ENCODE results near the gene DAPP1. TPM values are rescaled to one million over a fixed set of nuclear protein-coding genes. Genes with fewer than 3 reads are reported as not detected.

DAPP1 gene
- total RNA-seq, 6 donors from 2014 or later = 5.6 to 14.5 (median 10.6) TPM

DNA sequence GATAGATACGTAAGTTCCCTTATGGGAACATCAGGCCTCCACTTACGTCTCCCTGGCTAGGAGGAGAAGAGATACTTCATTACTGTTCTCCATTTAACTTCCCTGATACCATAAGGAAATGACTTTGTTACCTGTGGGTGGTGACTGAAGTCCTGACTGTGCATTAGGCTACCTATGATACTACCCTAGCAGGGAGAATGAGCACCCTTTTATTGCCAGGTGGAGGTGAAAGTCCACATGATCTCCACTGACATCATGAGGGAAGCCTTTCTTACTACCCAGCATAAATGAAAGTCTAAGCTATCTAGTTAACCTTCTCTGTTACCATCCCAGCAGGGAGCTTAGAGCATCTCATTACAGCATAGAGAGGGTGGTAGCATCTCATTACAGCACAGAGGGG lies 102.0 kb downstream of the DAPP1 start:
- Histone ChIP-seq H3K4me1 (no peaks in the 10 kb centered on the region), H3K36me3 (peaks cover 0 to 64% (median 8%) of the 10 kb centered on the region in 4 donors), H3K27ac (no peak overlapping the region), H3K4me3 (no peak overlapping the region), H3K27me3 (no peaks in the 10 kb centered on the region), H3K9me3 (no peaks in the 10 kb centered on the region)
- DNase-seq (no peak), ATAC-seq (ENCODE audit: low FRiP score in 2 of 2) (no peak)
- TF ChIP-seq POLR2AphosphoS5 (IDR thresholded peaks at IDR 0.05) (no peak), POLR2A (IDR thresholded peaks at IDR 0.05) (no peak), EP300 (IDR thresholded peaks at IDR 0.05) (no peak)
- TF ChIP-seq, protein P1, sequence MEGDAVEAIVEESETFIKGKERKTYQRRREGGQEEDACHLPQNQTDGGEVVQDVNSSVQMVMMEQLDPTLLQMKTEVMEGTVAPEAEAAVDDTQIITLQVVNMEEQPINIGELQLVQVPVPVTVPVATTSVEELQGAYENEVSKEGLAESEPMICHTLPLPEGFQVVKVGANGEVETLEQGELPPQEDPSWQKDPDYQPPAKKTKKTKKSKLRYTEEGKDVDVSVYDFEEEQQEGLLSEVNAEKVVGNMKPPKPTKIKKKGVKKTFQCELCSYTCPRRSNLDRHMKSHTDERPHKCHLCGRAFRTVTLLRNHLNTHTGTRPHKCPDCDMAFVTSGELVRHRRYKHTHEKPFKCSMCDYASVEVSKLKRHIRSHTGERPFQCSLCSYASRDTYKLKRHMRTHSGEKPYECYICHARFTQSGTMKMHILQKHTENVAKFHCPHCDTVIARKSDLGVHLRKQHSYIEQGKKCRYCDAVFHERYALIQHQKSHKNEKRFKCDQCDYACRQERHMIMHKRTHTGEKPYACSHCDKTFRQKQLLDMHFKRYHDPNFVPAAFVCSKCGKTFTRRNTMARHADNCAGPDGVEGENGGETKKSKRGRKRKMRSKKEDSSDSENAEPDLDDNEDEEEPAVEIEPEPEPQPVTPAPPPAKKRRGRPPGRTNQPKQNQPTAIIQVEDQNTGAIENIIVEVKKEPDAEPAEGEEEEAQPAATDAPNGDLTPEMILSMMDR (IDR thresholded peaks at IDR 0.05) = no peak
- WGBS, 2 donors = 96 to 100% methylated on average over 2 of the region's 2 CpGs

Other genes starting within 250 kb of the DAPP1 start
- under 1 TPM in 5 of 6 donors, not detected in 1; 0.22 to 0.79 (median 0.47) TPM for gene MTTP, start 242.0 kb upstream of the DAPP1 start, total RNA-seq
- under 1 TPM in 2 of 6 donors, not detected in 4; 0.03 TPM for gene C4orf54, start 159.0 kb upstream of the DAPP1 start, total RNA-seq
- gene LAMTOR3, start 77.6 kb downstream of the DAPP1 start, total RNA-seq = 10 to 100 TPM in 5 of 6 donors, 1 to 10 TPM in 1; 6.4 to 46.3 (median 40.9) TPM
- 10 to 100 TPM; 37.7 to 57.4 (median 47.3) TPM for gene DNAJB14, start 129.8 kb downstream of the DAPP1 start, total RNA-seq
- 100 to 1,000 TPM in 4 of 6 donors, 10 to 100 TPM in 2; 21.0 to 144 (median 112) TPM for gene H2AZ1, start 133.4 kb downstream of the DAPP1 start, total RNA-seq